Right lung (tissue), 5 donors: ENCODE results near the gene ARV1. TPM values are rescaled to one million over a fixed set of nuclear protein-coding genes. Genes with fewer than 3 reads are reported as not detected.
A peak's percentile ranks its signal among the peaks of the same experiment; 100 is the strongest.
"Not testable (repeated sequence)": the region's sequence is repeated elsewhere in the genome, so short reads cannot be mapped to it uniquely, and the experiment has no call there.

Experiments
- DNase-seq, 2 donors: peaks; one replicate each; pipeline ENCODE4 v3.0.0-alpha.2; 2013
- polyA plus RNA-seq, 5 donors: library from polyadenylated mRNA; unstranded; fragments of 120-200 nt; gene quantifications; one replicate each; pipeline versions ENCODE4 v1.2.1 to v1.2.3, GENCODE V29; 2013; ENCODE audit warnings: inconsistent platforms in 1 of 5, low replicate concordance in 1 of 5; ENCODE audit not compliant: insufficient read length in 5 of 5, insufficient read depth in 1 of 5

ARV1 gene
- polyA plus RNA-seq, 5 donors: 20.5 to 28.9 (median 25.6) TPM

DNA sequence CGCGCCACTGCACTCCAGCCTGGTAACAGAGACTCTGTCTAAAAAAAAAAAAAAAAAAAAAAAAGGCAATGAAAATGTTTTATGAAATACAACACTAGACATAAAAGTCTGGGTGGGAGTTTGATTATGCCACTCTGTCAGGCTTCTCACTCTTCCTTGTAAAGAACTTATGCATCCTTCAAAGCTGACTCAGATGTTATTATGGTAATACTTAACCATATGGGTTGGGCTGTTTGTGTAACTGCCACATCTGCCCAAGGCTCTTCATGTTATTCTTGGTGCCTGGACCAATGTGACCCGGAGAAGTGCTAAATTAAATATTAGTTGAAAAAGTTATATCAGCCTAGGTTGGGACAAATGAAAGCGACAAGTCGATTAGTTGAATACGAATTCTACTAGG, 37.3 kb downstream of the ARV1 start:
- DNase-seq: no peak

DNA sequence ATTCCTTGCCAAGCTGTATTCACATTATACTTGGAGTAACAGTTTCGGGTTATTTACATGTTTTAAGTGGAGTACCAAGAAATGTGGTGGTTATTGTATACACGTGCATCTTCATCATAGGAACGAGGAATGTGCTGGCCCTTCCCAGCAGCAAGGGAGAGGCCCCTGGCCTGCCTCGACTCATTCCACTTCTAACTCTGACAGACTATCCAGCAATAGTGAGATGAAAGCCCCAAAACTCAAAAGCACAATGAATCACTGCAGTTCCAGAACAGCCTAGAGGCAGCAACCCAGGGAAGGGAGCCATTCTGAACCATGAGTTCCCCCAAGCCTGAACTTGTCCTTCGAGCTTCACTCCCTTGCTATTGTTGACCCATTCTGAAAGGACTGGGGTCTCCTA, 38.1 kb downstream of the ARV1 start:
- DNase-seq: no peak

- no peak for DNase-seq
These were observed 40.8 kb downstream of the ARV1 start for GRCh38 chr1:231019711-231020110.

DNA sequence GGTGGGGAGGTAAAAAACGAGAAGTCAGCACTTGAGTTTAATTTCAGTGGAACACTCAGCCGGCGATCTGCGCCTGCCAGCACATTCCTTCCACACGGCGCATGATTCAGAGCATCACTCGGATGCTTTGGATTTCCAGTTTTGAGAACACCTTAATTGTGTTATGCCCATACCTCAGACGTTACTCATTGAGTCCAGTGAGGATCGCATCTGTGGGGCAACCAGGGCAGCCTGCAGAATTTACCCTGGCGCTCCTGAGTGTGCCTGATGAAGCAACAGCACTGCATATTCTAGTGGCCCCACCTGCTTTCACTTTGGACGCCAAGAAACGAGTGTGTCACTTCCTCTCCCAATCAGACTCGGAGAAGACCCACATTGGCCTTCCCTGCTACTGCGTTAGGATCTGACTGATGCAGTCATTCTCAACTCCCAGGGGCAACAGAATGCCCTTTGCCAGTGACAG, 41.3 kb downstream of the ARV1 start:
- DNase-seq: no peak

- no peak for DNase-seq
These were observed 41.9 kb downstream of the ARV1 start for GRCh38 chr1:231020816-231021215.

GRCh38 chr1:231021540-231022031, 42.7 kb downstream of the ARV1 start:
- no peak for DNase-seq

- not testable (repeated sequence) for DNase-seq
These were observed 43.6 kb downstream of the ARV1 start for GRCh38 chr1:231022543-231022942.

DNA sequence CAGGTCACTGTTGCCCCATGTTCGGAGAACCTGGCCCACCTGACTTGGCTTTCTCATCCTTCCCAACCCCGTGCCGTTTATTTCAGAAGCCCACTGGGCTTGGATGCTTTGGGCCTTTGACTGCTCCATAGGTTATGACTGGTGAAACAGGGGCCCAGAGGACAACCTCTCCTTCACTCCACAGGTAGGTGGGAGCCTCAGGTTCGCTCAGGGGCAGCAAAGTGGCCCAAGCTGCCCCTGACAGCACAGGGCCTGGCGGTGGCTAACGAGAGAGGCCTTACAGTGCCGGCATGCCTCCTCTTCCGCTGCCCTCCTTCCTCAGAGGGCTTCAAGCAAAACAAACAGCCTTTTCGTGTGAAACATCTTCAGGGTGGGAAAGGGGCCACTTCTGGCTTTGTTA, 44.3 kb downstream of the ARV1 start:
- DNase-seq: no peak

GRCh38 chr1:231026576-231026975, 47.7 kb downstream of the ARV1 start:
- no peak for DNase-seq

DNA sequence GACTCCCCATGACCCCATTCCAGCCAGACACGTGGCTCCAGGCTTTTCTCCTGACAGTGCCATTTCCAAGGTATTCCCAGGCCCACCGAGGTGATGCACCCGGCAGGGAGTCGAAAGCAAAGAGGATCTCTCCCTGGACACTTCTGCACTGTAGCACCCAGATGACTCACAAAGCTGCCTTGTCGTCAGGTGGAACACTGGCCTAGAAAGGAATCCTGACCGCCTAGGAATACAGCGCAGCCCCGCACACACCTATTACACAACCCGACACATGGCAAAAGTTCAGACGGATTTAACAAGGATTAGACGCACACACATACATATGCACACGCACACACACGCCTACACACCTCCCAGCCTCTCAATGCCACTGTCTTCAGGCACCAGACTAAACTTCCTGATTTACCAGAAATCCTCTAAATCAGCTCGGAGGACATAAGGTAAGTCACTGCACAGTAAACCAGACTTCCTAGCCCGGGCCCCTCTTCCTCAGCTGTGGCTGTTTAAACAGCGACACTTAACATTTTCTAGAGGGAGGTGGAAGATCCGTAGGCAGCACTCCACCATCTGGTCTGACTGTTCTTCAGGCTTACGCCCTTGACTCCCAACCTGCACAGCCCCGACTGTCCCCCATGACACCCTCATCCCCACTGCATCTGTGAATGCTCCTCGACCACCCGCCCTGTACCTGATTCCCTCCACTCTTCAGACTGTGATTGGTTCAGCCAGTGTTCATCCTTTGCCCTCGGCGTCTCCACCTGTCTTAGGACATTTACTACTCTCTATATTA, 48.4 kb downstream of the ARV1 start:
- no peak for DNase-seq

DNA sequence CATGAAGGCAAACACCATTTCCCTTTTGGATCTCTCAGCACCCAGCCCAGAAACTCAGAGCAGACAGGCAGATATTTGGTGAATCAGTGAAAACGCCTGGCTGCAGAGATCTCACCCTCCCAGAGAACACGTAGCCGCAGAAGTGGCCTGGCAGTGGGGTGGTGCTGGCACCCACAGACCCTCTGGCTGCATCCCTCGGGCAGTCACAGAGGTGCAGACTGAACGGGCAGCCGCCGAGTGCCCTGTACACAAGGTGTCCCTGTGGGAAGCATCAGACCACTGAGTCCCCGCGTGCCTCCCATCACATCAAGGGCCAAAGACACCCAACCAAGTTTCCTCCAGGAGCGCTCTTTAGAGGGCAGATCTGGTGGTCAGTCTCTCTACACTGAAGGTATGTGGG, 49.1 kb downstream of the ARV1 start:
- DNase-seq: no peak

GRCh38 chr1:231028682-231029081, 49.8 kb downstream of the ARV1 start:
- DNase-seq: no peak

GRCh38 chr1:231029247-231029646, 50.4 kb downstream of the ARV1 start:
- DNase-seq: not testable (repeated sequence)

DNA sequence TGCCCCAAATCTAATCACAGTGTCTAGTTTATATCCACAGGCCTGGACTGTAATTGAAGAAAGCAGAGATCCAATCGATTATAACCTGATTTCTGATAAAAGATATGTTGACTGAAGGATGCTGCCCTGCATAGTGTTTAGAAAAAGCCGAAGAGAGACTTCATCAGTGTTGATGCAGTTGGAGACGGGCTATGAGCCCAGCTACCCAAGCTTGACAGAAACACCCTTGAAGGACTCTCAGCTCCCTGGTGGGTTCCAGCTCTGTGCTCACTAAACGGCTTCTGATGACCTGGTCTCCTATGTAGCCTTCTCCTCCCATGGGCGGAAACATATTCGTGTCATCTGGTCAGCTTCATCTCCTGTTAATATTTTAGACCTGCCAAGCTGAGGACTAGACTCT, 50.9 kb downstream of the ARV1 start:
- DNase-seq: no peak

- no peak for DNase-seq
These were observed 54.1 kb downstream of the ARV1 start for GRCh38 chr1:231032963-231033362.

DNA sequence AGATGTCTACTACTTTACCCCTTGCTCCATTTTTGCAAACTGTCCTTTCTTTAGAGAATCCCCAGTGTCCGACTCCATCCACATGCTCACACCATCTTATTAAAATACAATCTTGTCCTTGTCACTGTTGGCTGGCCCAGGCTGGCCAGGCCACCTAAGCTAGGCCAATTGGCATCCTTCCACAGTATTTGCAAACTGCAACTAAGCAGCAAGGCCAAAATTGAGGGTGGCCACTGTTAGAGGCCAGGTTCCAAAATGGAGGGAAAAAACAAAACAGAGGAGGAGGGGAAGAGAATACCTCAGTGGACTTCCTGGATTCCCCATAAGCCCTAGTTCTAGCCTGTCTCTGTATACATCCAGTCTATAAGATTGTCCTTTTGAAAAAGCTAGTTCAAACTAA, 56.9 kb downstream of the ARV1 start:
- DNase-seq: no peak

DNA sequence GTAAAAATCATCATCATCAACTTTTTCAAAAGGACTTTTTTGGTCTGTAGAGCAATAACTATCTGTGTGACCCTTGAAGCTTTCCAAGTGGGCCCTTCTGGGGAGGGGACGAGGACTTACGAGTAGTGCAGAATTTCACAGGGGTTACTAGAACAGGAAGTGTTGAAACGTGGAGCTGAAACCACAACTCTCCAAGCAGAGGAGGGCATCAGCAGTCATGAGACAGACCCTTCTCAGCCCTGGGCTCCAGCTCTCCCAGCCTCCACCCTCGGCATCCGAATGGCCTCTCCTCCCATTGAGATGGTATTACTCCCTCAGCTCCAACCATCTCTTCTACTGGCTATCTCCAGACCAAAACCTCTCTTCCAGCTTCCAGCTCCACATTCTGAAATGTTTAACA, 57.5 kb downstream of the ARV1 start:
- DNase-seq: no peak

GRCh38 chr1:231037585-231038517, 59.0 kb downstream of the ARV1 start:
- DNase-seq: no peak

- peak; percentile 28 to 47 for DNase-seq
These were observed 60.5 kb downstream of the ARV1 start for GRCh38 chr1:231039161-231040018.

DNA sequence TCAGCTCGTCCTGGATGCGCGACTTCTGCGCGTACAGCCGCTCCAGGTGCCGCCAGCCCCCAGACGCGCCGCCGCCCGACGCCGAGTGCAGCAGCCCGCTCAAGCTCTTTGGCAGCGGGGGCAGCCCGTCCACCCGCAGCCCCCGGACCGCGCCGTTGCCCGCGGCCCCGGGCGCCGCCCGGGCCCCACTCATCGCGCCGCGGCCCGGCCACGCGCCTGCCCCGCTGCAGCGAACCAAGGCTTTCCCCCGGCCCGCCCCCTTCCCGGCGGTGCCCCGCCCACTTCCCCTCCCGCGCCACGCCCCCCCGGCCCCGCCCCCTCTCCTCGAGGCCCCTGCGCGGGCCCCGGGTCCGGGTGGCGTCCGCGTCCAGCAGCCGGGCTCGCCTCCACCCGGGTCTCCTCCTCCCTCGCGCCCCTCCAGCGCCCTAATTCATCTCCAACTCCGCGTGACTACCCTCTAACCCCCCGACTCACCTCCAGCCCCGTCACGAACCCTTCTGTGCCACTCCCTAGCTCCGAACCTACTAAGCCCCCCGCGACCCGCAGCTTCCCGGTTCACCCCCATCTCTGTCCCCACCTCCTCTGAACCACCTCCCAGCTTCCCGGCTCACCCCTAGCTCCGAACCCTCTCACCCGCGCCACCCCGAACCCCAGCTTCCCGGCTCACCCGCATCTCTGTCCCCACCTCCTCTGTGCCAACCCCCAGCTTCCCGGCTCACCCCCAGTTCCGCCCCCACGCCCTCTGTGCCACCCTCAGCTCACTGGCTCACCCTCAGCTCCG, 61.3 kb downstream of the ARV1 start, which contains the start of gene FAM89A:
Gene FAM89A (minus strand): TSS at position 236 of the 781 bp plus-strand sequence. CDS start 43 bp downstream, at position 193.
- peak; percentile 41 to 46 for DNase-seq
